Sigmoid colon (tissue), 4 donors: ENCODE data around the gene FBXW8.

Source experiments
- POLR2AphosphoS5 ChIP-seq, 4 donors: sonication (generic); formaldehyde crosslinking; IDR thresholded peaks; one replicate each; pipeline ENCODE4 v1.6.1; 2017; ENCODE audit warnings: antibody characterized with exemption in 4 of 4
- TF ChIP-seq, protein P1 (sequence below), 4 experiments: fragments of 450-650 bp in 3 of 4; fragments of 200-600 bp in 1 of 4; IDR thresholded peaks; one replicate each; pipeline ENCODE4 v1.5.1; 2016 to 2019; ENCODE audit warnings: antibody characterized with exemption in 4 of 4, mild to moderate bottlenecking in 3 of 4, moderate library complexity in 2 of 4

DNA sequence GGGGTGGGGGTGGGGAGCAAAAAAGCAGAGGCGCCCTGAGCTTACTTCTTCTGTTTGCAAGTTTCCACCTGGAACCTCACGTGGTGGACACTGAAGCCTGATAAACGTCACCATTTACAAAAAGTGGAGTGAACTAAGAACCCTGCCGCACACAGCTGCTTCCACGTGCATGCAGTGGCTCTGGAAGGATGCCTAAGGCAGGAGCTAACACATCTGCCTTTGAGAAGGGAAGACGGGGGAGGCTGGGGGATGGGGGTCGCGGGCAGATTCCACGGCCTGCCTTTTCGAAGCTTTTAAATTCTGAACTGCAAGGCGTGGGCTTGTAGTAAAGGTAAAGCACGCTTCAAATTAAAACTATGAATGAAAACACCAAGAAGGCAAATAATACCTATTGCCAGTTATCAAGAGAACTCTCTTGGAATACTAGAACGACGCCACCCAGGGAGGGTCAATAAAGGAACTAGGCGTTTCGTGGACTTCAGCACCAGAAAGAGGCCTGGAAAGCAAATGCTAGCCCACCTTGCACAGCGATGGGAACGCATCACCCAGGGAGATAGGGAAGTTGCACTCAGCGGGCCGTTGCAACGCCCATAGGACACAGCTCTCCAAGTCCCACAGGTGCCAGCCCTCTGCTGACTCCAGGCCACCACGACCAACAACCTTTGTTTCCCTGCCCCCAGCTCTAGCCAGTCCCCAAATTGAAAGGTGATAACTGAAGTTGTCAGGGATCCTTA lies 126.7 kb downstream of the FBXW8 start:
- TF ChIP-seq, protein P1, sequence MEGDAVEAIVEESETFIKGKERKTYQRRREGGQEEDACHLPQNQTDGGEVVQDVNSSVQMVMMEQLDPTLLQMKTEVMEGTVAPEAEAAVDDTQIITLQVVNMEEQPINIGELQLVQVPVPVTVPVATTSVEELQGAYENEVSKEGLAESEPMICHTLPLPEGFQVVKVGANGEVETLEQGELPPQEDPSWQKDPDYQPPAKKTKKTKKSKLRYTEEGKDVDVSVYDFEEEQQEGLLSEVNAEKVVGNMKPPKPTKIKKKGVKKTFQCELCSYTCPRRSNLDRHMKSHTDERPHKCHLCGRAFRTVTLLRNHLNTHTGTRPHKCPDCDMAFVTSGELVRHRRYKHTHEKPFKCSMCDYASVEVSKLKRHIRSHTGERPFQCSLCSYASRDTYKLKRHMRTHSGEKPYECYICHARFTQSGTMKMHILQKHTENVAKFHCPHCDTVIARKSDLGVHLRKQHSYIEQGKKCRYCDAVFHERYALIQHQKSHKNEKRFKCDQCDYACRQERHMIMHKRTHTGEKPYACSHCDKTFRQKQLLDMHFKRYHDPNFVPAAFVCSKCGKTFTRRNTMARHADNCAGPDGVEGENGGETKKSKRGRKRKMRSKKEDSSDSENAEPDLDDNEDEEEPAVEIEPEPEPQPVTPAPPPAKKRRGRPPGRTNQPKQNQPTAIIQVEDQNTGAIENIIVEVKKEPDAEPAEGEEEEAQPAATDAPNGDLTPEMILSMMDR (IDR thresholded peaks at IDR 0.05) = no peak
- TF ChIP-seq POLR2AphosphoS5 (IDR thresholded peaks at IDR 0.05) = no peak
